GM23338 (cell line): Measurements from ENCODE around the gene ERP29. TPM values are rescaled to one million over a fixed set of nuclear protein-coding genes. Genes with fewer than 3 reads are reported as not detected.

Experiments used
- ATAC-seq: fragments of 200-7000 bp; cut with Tn5 transposase; 3 replicates; pipeline ENCODE4 v1.9.1; 2020
- DNase-seq: peaks from one replicate; pipeline ENCODE4 v3.0.0-alpha.2; 2015; ENCODE audit warnings: low spot score
- H2AFZ ChIP-seq: fragments of 200-600 bp; sonication (generic); 2 replicates; pipeline ENCODE4 v1.8.0; 2016; ENCODE audit warnings: antibody characterized with exemption, mild to moderate bottlenecking, moderate library complexity
- H3F3A ChIP-seq: fragments of 200-600 bp; sonication (generic); replicated peaks from 2 replicates; pipeline ENCODE4 v1.8.0; 2017; ENCODE audit warnings: antibody characterized with exemption, mixed run types, low read depth
- H3K27ac ChIP-seq: fragments of 200-600 bp; sonication (generic); 2 replicates; pipeline ENCODE4 v1.6.1; 2016; ENCODE audit warnings: low read depth
- H3K27me3 ChIP-seq: fragments of 200-600 bp; sonication (generic); 2 replicates; pipeline ENCODE4 v1.8.0; 2016; ENCODE audit warnings: mild to moderate bottlenecking, mixed run types, moderate library complexity; ENCODE audit not compliant: insufficient read depth
- H3K36me3 ChIP-seq: fragments of 200-600 bp; sonication (generic); 2 replicates; pipeline ENCODE4 v1.8.0; 2016; ENCODE audit warnings: mild to moderate bottlenecking; ENCODE audit not compliant: insufficient read depth
- H3K4me1 ChIP-seq: fragments of 200-600 bp; sonication (generic); 2 replicates; pipeline ENCODE4 v1.8.0; 2016; ENCODE audit warnings: mild to moderate bottlenecking, moderate library complexity; ENCODE audit not compliant: insufficient read depth
- H3K4me2 ChIP-seq: fragments of 200-600 bp; sonication (generic); 2 replicates; pipeline ENCODE4 v1.7.1; 2017; ENCODE audit warnings: mixed run types
- H3K4me3 ChIP-seq: fragments of 200-600 bp; sonication (generic); 2 replicates; pipeline ENCODE4 v1.6.1; 2016; ENCODE audit warnings: mixed run types
- H3K79me2 ChIP-seq: fragments of 200-600 bp; sonication (generic); replicated peaks from 2 replicates; pipeline ENCODE4 v1.8.0; 2017; ENCODE audit warnings: mild to moderate bottlenecking; ENCODE audit not compliant: insufficient read depth
- H3K9me2 ChIP-seq: fragments of 200-600 bp; sonication (generic); 2 replicates; pipeline ENCODE4 v1.8.0; 2017; ENCODE audit not compliant: insufficient read depth
- H4K20me1 ChIP-seq: fragments of 200-600 bp; sonication (generic); replicated peaks from 2 replicates; pipeline ENCODE4 v1.8.0; 2017; ENCODE audit warnings: mild to moderate bottlenecking; ENCODE audit not compliant: insufficient read depth
- H3K27ac Mint-ChIP-seq: 2 replicates; pipeline ENCODE4 v1.8.0; 2020; ENCODE audit warnings: inconsistent platforms, mild to moderate bottlenecking, moderate library complexity, mixed read lengths
- H3K27me3 Mint-ChIP-seq: 3 replicates; pipeline ENCODE4 v1.8.0; 2022; ENCODE audit warnings: low read depth, mild to moderate bottlenecking, moderate library complexity, mixed read lengths, inconsistent platforms; ENCODE audit not compliant: insufficient read depth, poor library complexity
- H3K36me3 Mint-ChIP-seq: 3 replicates; pipeline ENCODE4 v1.8.0; 2021; ENCODE audit warnings: low read depth, mild to moderate bottlenecking, inconsistent platforms, moderate library complexity, mixed read lengths
- H3K4me1 Mint-ChIP-seq: 3 replicates; pipeline ENCODE4 v1.8.0; 2020; ENCODE audit warnings: mild to moderate bottlenecking, inconsistent platforms, mixed read lengths
- H3K4me3 Mint-ChIP-seq: 3 replicates; pipeline ENCODE4 v1.8.0; 2021; ENCODE audit warnings: moderate library complexity, mild to moderate bottlenecking, inconsistent platforms, mixed read lengths
- H3K9me3 Mint-ChIP-seq: 3 replicates; pipeline ENCODE4 v1.8.0; 2020; ENCODE audit warnings: moderate library complexity, mild to moderate bottlenecking, inconsistent platforms, mixed read lengths
- ETS1 ChIP-seq: IDR thresholded peaks from 2 replicates; pipeline ENCODE4 v1.6.1; 2016; ENCODE audit warnings: antibody characterized with exemption
- EZH2 ChIP-seq: fragments of 200-600 bp; sonication (generic); IDR thresholded peaks from one replicate; pipeline ENCODE4 v1.8.0; 2017; ENCODE audit warnings: antibody characterized with exemption, mild to moderate bottlenecking, low read depth; ENCODE audit not compliant: unreplicated experiment
- JUNB ChIP-seq: IDR thresholded peaks from one replicate; pipeline ENCODE4 v1.6.1; 2016; ENCODE audit warnings: antibody characterized with exemption; ENCODE audit not compliant: unreplicated experiment
- NANOG ChIP-seq: IDR thresholded peaks from 2 replicates; pipeline ENCODE4 v1.6.1; 2016; ENCODE audit warnings: antibody characterized with exemption, borderline replicate concordance
- POLR2AphosphoS5 ChIP-seq: IDR thresholded peaks from 2 replicates; pipeline ENCODE4 v1.6.1; 2016; ENCODE audit warnings: antibody characterized with exemption, low read depth
- REST ChIP-seq: IDR thresholded peaks from one replicate; pipeline ENCODE4 v1.6.1; 2018; ENCODE audit warnings: antibody characterized with exemption; ENCODE audit not compliant: unreplicated experiment
- ZNF114 ChIP-seq: fragments of 250-450 bp; sonication (Bioruptor Pico); IDR thresholded peaks from 2 replicates; pipeline ENCODE4 v1.5.0; 2020; ENCODE audit warnings: mild to moderate bottlenecking, moderate library complexity
- ZNF331 ChIP-seq: fragments of 250-450 bp; sonication (Bioruptor Pico); IDR thresholded peaks from 2 replicates; pipeline ENCODE4 v1.5.0; 2020; ENCODE audit warnings: low read depth, mild to moderate bottlenecking, moderate library complexity
- ZNF462 ChIP-seq: fragments of 250-450 bp; sonication (Bioruptor Pico); IDR thresholded peaks from 2 replicates; pipeline ENCODE4 v1.5.0; 2020; ENCODE audit warnings: mild to moderate bottlenecking, moderate library complexity
- polyA plus RNA-seq: library from polyadenylated mRNA; unstranded; fragments of >200 nt; fragmentation: Nextera tagmentation; extraction: Ambion mirVana; gene quantifications from 2 replicates; pipeline ENCODE4 v1.2.1, GENCODE V29; 2016
- total RNA-seq: library from RNA; depleted of rRNA; stranded (reverse); fragments of >200 nt; shearing (Covaris generic); gene quantifications from 2 replicates; pipeline ENCODE4 v1.2.3, GENCODE V29; 2014

The ERP29 gene
- total and polyA plus RNA-seq, 2 experiments from 2014 or later = 90.7 to 166 TPM

GRCh38 chr12:111984820-111985219 lies 28.4 kb upstream of the ERP29 start (continued):
- no peak for TF ChIP-seq ZNF462 (CRISPR knock-in tag)
- no peak for TF ChIP-seq NANOG
- no peak for TF ChIP-seq POLR2AphosphoS5
- TF ChIP-seq ZNF114 (CRISPR knock-in tag) = no peak
- no peak for TF ChIP-seq ZNF331
- TF ChIP-seq JUNB = no peak
- no peak for TF ChIP-seq REST

- no peak overlapping the region for H3K4me3 ChIP-seq
- Mint-ChIP-seq H3K27me3 (peaks cover 2% of the 10 kb centered on the region), H3K27ac (no peak overlapping the region), H3K36me3 (no peaks in the 10 kb centered on the region), H3K4me3 (no peak overlapping the region), H3K9me3 (no peaks in the 10 kb centered on the region), H3K4me1 (peaks cover 8% of the 10 kb centered on the region)
- no peaks in the 10 kb centered on the region for H3K4me1 ChIP-seq
- H3K79me2 ChIP-seq = no peaks in the 10 kb centered on the region
- H3K4me2 ChIP-seq = no peak overlapping the region
- no peaks in the 10 kb centered on the region for H3K9me2 ChIP-seq
- no peak overlapping the region for H3K27ac ChIP-seq
- no peaks in the 10 kb centered on the region for H3F3A ChIP-seq
- H3K27me3 ChIP-seq = no peaks in the 10 kb centered on the region
- H3K36me3 ChIP-seq = 0 out of 2 replicates have a peak, but pooled peaks cover 3% of the 10 kb centered on the region
- DNase-seq (no peak), ATAC-seq (no peak)
- no peak overlapping the region for H2AFZ ChIP-seq
- no peaks in the 10 kb centered on the region for H4K20me1 ChIP-seq
- TF ChIP-seq JUNB (no peak), EZH2 (no peak), ZNF331 (no peak), NANOG (no peak), ZNF114 (CRISPR knock-in tag) (no peak), ETS1 (no peak), POLR2AphosphoS5 (no peak)
Measured at GRCh38 chr12:111991535-111991934, 21.7 kb upstream of the ERP29 start.
